ENCODE measurements around the gene PSRC1.

PSRC1 gene

GRCh38 chr1:109256971-109257681 is 25.8 kb downstream of the PSRC1 start:
- ChIA-PET POLR2A (no interaction called here), CTCF (interaction anchor here (1.3 to 2.5 kb wide), 3 partner anchors 17 to 234 kb away, joined by 4 to 7 read pairs (median 4); no protein-coding TSS in a partner anchor)
- TF ChIP-seq CTCF (IDR thresholded peaks at IDR 0.05; ENCODE audit: control extremely low read depth, extremely low read depth, low read depth, missing control alignments), result no peak
- DNase-seq (ENCODE audit: extremely low spot score), result no peak

GRCh38 chr1:109256085-109256484 is 26.9 kb downstream of the PSRC1 start:
- CTCF ChIA-PET, result interaction anchor here (1.3 to 4.8 kb wide), 5 partner anchors 16 to 235 kb away, joined by 4 to 18 read pairs (median 7); partner anchors contain the start of gene SORT1
- no peak for DNase-seq (ENCODE audit: extremely low spot score)
- POLR2A ChIA-PET, result interaction anchor here (0.6 kb wide), 1 partner anchor 264 kb away, joined by 6 read pairs; no protein-coding TSS in a partner anchor
- TF ChIP-seq CTCF (IDR thresholded peaks at IDR 0.05; ENCODE audit: control extremely low read depth, extremely low read depth, low read depth, missing control alignments), result no peak

- no peak for TF ChIP-seq CTCF (IDR thresholded peaks at IDR 0.05; ENCODE audit: control extremely low read depth, extremely low read depth, low read depth, missing control alignments)
- DNase-seq (ENCODE audit: extremely low spot score), result no peak
- ChIA-PET POLR2A (interaction anchor here (0.6 kb wide), 1 partner anchor 264 kb away, joined by 6 read pairs; no protein-coding TSS in a partner anchor), CTCF (interaction anchor here (1.3 to 4.8 kb wide), 5 partner anchors 8 to 235 kb away, joined by 4 to 26 read pairs (median 14); partner anchors contain the start of gene SORT1)
Measured at GRCh38 chr1:109255678-109256077, 27.3 kb downstream of the PSRC1 start.

- DNase-seq (ENCODE audit: extremely low spot score), result no peak
- POLR2A ChIA-PET, result interaction anchor here (0.6 kb wide), 1 partner anchor 265 kb away, joined by 6 read pairs; no protein-coding TSS in a partner anchor
- TF ChIP-seq CTCF (IDR thresholded peaks at IDR 0.05; ENCODE audit: control extremely low read depth, extremely low read depth, low read depth, missing control alignments), result no peak
- CTCF ChIA-PET, result interaction anchor here (1.2 to 4.8 kb wide), 5 partner anchors 8 to 278 kb away, joined by 5 to 26 read pairs (median 14); partner anchors contain the start of gene SORT1
Measured at GRCh38 chr1:109255097-109255651, 27.8 kb downstream of the PSRC1 start.

GRCh38 chr1:109254621-109255096 is 28.3 kb downstream of the PSRC1 start:
- TF ChIP-seq CTCF (IDR thresholded peaks at IDR 0.05; ENCODE audit: control extremely low read depth, extremely low read depth, low read depth, missing control alignments), result no peak
- no peak for DNase-seq (ENCODE audit: extremely low spot score)
- POLR2A ChIA-PET, result no interaction called here
- CTCF ChIA-PET, result interaction anchor here (1.2 to 4.8 kb wide), 5 partner anchors 9 to 278 kb away, joined by 5 to 26 read pairs (median 14); partner anchors contain the start of gene SORT1

Data from GM10248 (cell line).